OCI-LY3 (cell line): ENCODE data around the gene STMP1.

ENCODE experiments used
- CTCF ChIP-seq: fragments of 200-600, 300-600 bp; sonication (generic); IDR thresholded peaks from 2 replicates; pipeline ENCODE4 v1.5.1; 2014; ENCODE audit warnings: antibody characterized with exemption, low read length, low read depth
- EZH2phosphoT487 ChIP-seq: fragments of 200-600 bp; shearing (Covaris generic); IDR thresholded peaks from 2 replicates; pipeline ENCODE4 v1.6.1; 2018; ENCODE audit warnings: antibody characterized with exemption, mixed run types, low read depth

DNA sequence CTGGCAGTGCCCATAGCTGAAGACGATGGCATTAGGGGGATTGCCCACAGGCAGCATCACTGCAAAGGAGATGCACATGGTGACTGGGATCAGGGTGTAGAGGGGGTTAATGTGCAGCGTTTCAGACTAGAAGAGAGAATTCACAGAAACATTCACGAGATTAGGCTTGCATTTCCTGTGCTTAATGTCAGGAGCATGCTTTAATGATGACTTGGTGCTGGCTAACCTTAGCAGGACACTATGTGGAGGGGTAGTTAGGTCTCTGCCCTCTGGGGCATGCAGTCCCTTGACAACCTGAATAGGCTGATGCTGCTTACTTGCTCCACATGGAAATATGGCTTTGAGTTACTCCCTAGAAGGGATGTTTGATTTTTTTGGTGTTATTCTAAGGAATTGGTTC lies 21.8 kb downstream of the STMP1 start:
- TF ChIP-seq CTCF (no peak), EZH2phosphoT487 (no peak)
